Activated CD8-positive, alpha-beta memory T cell treated with anti-CD3 and anti-CD28 coated beads for 36 hours (primary cell): ENCODE data around the gene COQ4. TPM values are rescaled to one million over a fixed set of nuclear protein-coding genes. Genes with fewer than 3 reads are reported as not detected.

Source experiments
- CTCF ChIA-PET: fragments of 350-600 bp; sonication (Branson Sonifier 250); formaldehyde crosslinking; loops from one replicate; lab custom pipeline; 2021; ENCODE audit warnings: antibody characterized with exemption; lab: Charles Lee
- POLR2A ChIA-PET: fragments of 350-600 bp; sonication (Branson Sonifier 250); formaldehyde crosslinking; loops from one replicate; lab custom pipeline; 2021; ENCODE audit warnings: antibody characterized with exemption; lab: Charles Lee
- total RNA-seq, 2 experiments: library from RNA; stranded (reverse); gene quantifications; one replicate each; pipeline ENCODE4 v1.2.3, GENCODE V29; 2021

The COQ4 gene
- total RNA-seq, 2 experiments from 2014 or later: 47.5 to 52.3 TPM

- CTCF ChIA-PET: interaction anchor here (0.9 to 2.8 kb wide), 3 partner anchors 45 to 60 kb away, joined by 3 to 17 read pairs (median 3); no protein-coding TSS in a partner anchor
- POLR2A ChIA-PET: no interaction called here
These were observed 26.1 kb upstream of the COQ4 start for GRCh38 chr9:128296340-128297220.

DNA sequence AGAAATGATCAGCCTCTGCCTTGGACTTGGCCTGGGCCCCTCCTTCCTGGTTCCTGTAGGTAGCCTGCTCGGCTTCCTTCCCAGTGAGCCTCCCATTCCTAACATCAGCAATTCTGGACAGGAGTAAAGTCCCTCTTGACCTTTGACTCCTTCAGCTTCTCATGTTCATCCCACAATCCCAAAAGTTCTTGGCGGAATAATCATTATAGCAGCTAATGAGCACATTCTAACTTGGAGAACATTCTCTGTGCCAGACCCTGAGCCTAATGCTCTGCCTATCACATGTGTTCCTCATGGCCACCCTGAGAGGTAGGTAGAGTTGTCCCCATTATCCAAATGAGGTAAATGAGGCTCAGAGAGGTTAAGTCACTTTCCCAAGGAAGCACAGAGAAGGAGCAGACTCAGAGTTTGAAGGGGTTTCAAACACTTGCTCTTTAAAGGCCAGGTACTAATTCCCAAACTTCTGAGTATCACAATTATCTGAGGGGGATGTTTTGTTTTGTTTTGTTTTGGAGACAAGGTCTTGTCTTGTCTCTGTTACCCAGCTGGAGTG, 25.3 kb upstream of the COQ4 start:
- CTCF ChIA-PET: interaction anchor here (1.3 to 1.4 kb wide), 2 partner anchors 48 to 59 kb away, joined by 3 read pairs; no protein-coding TSS in a partner anchor
- POLR2A ChIA-PET: no interaction called here

DNA sequence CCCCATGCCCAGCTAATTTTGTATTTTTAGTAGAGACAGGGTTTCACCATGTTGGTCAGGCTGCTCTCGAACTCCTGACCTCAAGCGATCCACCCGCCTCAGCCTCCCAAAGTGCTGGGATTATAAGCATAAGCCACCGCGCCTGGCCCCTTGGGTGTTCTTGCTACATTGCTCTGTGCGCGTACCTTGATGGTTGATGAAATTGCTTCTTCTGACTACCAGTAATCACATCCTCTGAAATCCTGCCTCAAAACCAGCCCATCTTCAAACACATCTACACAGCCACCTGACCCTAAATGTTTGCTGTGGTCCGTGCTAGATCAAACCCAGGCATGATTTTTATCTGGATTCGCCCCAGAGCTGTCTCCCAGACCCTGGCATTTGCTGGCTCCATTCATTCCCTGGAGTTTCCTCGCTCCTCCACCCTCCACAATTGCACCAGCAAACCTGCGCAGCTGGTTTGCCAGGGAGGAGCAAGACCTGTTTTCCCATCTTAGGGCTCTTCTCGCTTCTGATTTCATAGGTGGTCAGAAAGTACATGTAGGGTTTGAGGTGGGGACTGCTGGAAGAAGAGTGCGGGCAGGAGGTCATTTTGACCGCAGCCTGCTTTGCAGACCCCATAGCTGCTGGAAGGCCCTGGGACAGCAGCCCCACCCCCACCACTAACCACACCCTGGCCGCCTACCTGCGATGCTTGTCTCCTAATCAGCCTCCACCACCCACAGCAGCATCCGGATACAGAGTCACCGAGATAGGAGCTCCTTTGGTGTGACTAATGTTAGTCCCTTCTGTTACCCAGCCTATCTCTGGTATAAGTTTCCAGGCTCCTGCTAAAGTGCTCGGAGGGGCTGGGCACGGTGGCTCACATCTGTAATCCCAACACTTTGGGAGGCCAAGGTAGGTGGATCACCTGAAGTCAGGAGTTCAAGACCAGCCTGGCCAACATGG, 23.8 kb upstream of the COQ4 start:
- CTCF ChIA-PET: interaction anchor here (1.4 kb wide), 1 partner anchor 46 kb away, joined by 3 read pairs; no protein-coding TSS in a partner anchor

GRCh38 chr9:128304136-128304970, 18.3 kb upstream of the COQ4 start:
- ChIA-PET CTCF (interaction anchor here (0.5 kb wide), 1 partner anchor 162 kb away, joined by 3 read pairs; no protein-coding TSS in a partner anchor), POLR2A (no interaction called here)

More for the DNA sequence above, 23.8 kb upstream of the COQ4 start:
- POLR2A ChIA-PET: no interaction called here

DNA sequence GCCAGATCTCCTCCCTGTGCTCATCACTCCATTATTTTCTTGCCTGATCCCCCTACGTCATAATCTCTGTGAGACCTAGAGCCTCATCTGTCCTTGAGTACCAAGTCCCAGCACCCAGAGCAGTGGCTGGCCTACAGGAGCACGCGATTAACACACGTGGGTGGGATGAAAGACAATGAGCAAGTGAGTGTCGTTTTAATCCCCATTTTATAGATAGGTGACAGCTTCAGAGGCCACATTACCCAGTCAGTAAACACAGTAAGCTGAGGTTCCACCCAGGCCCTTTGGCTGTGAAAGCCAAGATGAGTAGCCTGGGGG, 17.7 kb upstream of the COQ4 start:
- CTCF ChIA-PET: no interaction called here
- POLR2A ChIA-PET: no interaction called here

DNA sequence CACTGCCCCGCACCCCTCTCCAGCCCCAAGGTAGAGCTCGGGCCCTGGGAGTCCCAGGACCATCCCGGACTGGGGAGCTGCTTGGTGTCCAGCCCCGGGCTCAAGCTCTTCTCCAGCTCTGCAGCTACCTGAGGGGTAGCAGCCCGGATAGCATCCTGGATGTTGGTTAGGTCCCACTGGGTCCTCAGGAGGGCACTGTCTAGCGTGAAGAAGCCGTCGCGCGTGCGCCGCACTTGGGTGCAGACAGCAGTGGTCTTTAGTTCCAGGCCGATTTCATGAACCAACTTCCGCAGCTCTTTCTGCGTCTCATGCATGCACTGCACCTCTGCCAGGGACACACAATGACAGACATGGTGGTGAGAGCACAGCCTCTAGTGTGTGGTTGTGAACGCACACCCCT, 13.1 kb upstream of the COQ4 start:
- POLR2A ChIA-PET: no interaction called here
- CTCF ChIA-PET: no interaction called here

DNA sequence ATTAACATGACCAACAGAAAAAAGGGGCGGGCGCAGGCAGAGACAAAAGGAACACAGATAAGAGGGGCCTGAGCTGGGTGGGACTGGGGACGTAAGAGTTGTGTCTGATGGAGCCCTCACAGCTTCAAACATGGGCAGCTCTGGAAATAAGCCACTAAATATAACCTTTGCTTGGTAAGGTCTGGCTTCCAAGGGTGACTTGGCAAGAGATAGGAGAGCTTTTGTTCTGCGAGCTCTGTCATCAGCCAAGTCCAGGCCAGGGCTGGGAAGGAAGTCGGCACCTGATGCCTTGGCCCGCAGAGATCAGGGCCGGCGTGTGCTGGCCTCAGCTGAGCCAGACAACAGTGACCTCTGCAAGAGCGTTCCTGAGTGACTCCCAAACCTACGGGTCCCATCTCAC, 12.2 kb upstream of the COQ4 start:
- ChIA-PET POLR2A (no interaction called here), CTCF (interaction anchor here (0.6 kb wide), 1 partner anchor 18 kb away, joined by 3 read pairs; no protein-coding TSS in a partner anchor)

GRCh38 chr9:128314697-128315096, 7.9 kb upstream of the COQ4 start:
- ChIA-PET POLR2A (no interaction called here), CTCF (interaction anchor here (0.6 kb wide), 1 partner anchor 129 kb away, joined by 3 read pairs; no protein-coding TSS in a partner anchor)

GRCh38 chr9:128316421-128316820, 6.2 kb upstream of the COQ4 start:
- CTCF ChIA-PET: no interaction called here

GRCh38 chr9:128317629-128318028, 5.0 kb upstream of the COQ4 start:
- ChIA-PET CTCF (no interaction called here), POLR2A (no interaction called here)

More at GRCh38 chr9:128316421-128316820, 6.2 kb upstream of the COQ4 start:
- POLR2A ChIA-PET: no interaction called here

GRCh38 chr9:128321343-128321742, 1.3 kb upstream of the COQ4 start:
- ChIA-PET POLR2A (interaction anchor here (1.1 kb wide), 1 partner anchor 46 kb away, joined by 3 read pairs; the partner anchor contains the start of genes GOLGA2 and SWI5), CTCF (interaction anchor here (0.9 to 2.1 kb wide), 2 partner anchors 20 to 41 kb away, joined by 3 to 7 read pairs; no protein-coding TSS in a partner anchor)

GRCh38 chr9:128321879-128322403, 698 bp upstream of the COQ4 start:
- CTCF ChIA-PET: interaction anchor here (0.6 to 2.1 kb wide), 3 partner anchors 8 to 40 kb away, joined by 3 to 7 read pairs (median 6); no protein-coding TSS in a partner anchor
- POLR2A ChIA-PET: interaction anchor here (1.1 kb wide), 1 partner anchor 46 kb away, joined by 3 read pairs; the partner anchor contains the start of genes GOLGA2 and SWI5

DNA sequence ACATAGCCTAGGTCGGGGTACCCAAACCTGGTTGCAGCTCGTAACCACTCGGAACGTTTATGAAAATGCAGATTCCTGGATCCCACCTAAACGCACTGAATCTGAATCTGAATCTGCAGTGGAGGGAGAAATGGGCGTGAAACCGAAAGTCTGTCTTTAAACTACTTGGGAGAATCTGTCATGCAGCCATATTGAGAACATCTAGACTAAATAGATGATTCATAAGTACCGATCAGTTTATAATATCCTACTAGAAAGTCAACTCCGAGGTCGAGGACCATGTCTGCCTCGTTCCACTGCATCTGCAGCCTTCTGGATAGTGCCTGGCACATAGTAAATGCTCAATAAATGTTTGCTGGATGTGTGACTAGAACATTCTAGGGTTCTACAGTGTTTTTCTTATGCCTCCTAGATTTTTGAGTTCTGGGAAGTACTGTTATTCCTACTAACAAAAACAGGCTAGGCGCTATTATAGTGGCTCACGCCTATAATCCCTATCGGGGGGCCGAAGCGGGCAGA, 632 bp downstream of the COQ4 start:
- ChIA-PET POLR2A (no interaction called here), CTCF (interaction anchor here (2.1 kb wide), 1 partner anchor 18 kb away, joined by 8 read pairs; no protein-coding TSS in a partner anchor)

GRCh38 chr9:128323791-128324190, 1.2 kb downstream of the COQ4 start:
- ChIA-PET CTCF (interaction anchor here (2.1 kb wide), 1 partner anchor 17 kb away, joined by 8 read pairs; no protein-coding TSS in a partner anchor), POLR2A (no interaction called here)

DNA sequence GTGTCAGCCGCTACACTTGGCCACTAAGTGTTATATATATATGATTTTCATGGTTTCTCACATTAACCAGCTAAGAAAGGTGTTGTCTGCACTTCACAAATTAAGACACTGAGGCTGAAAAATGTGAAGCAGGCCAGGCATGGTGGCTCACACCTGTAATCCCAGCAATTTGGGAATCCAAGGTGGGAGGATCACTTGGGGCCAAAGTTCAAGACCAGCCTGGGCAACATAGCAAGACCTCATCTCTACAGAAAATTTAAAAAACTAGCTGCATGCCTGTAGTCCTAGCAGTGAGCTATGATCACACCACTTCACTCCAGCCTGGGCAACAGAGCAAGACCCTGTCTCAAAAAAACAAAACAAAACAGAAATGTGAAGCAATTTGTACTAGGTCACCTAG, 1.8 kb downstream of the COQ4 start:
- CTCF ChIA-PET: interaction anchor here (0.6 to 2.1 kb wide), 2 partner anchors 17 to 328 kb away, joined by 3 to 8 read pairs; no protein-coding TSS in a partner anchor

GRCh38 chr9:128325629-128326028, 3.0 kb downstream of the COQ4 start:
- POLR2A ChIA-PET: no interaction called here
- CTCF ChIA-PET: no interaction called here

More for the DNA sequence above, 1.8 kb downstream of the COQ4 start:
- POLR2A ChIA-PET: no interaction called here

DNA sequence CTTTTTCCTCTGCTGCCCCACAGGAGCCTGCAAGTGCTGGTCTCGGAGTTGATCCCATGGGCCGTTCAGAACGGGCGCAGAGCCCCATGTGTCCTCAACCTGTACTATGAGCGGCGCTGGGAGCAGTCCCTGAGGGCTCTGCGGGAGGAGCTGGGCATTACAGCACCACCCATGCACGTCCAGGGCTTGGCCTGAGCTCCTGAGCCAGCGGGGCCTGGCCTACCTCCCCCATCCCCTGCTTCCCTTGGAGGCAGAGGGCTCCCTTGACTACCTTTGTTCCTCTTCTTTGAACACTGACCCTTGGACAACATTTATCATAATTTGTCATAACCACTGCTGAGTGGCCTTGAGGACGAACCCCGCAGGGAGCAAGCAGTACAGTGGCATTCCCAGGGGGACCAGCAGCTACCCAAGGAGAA, 10.8 kb downstream of the COQ4 start:
- ChIA-PET POLR2A (no interaction called here), CTCF (interaction anchor here (1.5 kb wide), 1 partner anchor 11 kb away, joined by 4 read pairs; no protein-coding TSS in a partner anchor)
